Pancreas (tissue), 10 donors: ENCODE data around the gene SLC35G6. TPM values are rescaled to one million over a fixed set of nuclear protein-coding genes. Genes with fewer than 3 reads are reported as not detected.
"Not testable (repeated sequence)": the region's sequence is repeated elsewhere in the genome, so short reads cannot be mapped to it uniquely, and the experiment has no call there.

ENCODE experiments used
- ATAC-seq, 4 donors: fragments of 200-7000 bp; cut with Tn5 transposase; one replicate each; pipeline versions ENCODE4 v1.8.0 to v1.9.1; 2020; ENCODE audit warnings: mild to moderate bottlenecking in 4 of 4, moderate library complexity in 4 of 4
- DNase-seq, 6 donors: peaks; one replicate each; pipeline ENCODE4 v3.0.0-alpha.2; 2020
- FAIRE-seq: peaks from 2 replicates; lab custom pipeline; 2012; peaks lifted over from hg19 to GRCh38; lab: Jason Lieb, UNC
- H3K27ac ChIP-seq, 4 donors: fragments of 200-600 bp; sonication (generic); 1 replicate in 3 of 4; 2 replicates in 1 of 4; pipeline versions ENCODE4 v1.5.0 to v1.8.0; 2020
- H3K27me3 ChIP-seq, 4 donors: fragments of 200-600 bp; one replicate each; pipeline ENCODE4 v1.8.0; 2021
- H3K36me3 ChIP-seq, 3 donors: fragments of 200-600 bp; sonication (generic) in 1 of 3; one replicate each; pipeline versions ENCODE4 v1.5.0 to v1.8.0; 2020 to 2021
- H3K4me1 ChIP-seq, 3 donors: fragments of 200-600 bp; one replicate each; pipeline ENCODE4 v1.8.0; 2021
- H3K4me3 ChIP-seq, 4 donors: fragments of 200-600 bp; sonication (generic) in 2 of 4; one replicate each; pipeline versions ENCODE4 v1.5.0 to v1.8.0; 2020 to 2021
- H3K9me3 ChIP-seq, 4 donors: fragments of 200-600 bp; one replicate each; pipeline ENCODE4 v1.8.0; 2021
- CTCF ChIP-seq, 4 donors: fragments of 200-600 bp; sonication (generic) in 3 of 4; IDR thresholded peaks; one replicate each; pipeline versions ENCODE4 v1.5.0 to v1.8.0; 2021; ENCODE audit warnings: antibody characterized with exemption in 4 of 4
- WGBS, 2 donors: extraction: QIAGEN DNeasy Blood & Tissue Kit; methylation state at CpG; one replicate each; pipeline ENCODE4 v1.1.7; 2013; 5-methylcytosine and 5-hydroxymethylcytosine counted together
- intact Hi-C, 3 donors: fragments of 100-400 bp; cut with DNase I; formaldehyde crosslinking; loops; one replicate each; pipeline versions ENCODE4 v1.11.1 to v1.14.2; 2022
- polyA plus RNA-seq, 2 donors: library from polyadenylated mRNA; stranded (reverse); fragments of 200-250 nt; gene quantifications; one replicate each; pipeline ENCODE4 v1.2.3, GENCODE V29; 2013
- total RNA-seq, 6 donors: library from RNA; stranded (reverse); fragmentation: NEBNext Ultra II Directional in 4 of 6; extraction: Animal tissue kit (Norgen Biotek cat#: 25700) in 4 of 6; gene quantifications; one replicate each; pipeline versions ENCODE4 v1.2.1 to v1.2.4, GENCODE V29; 2021 to 2023
- donor health status: healthy with polysubstance abuse.
- donor health status: DM: no; HTN: no; CAD: no; lungs with moderate emphysema.
- donor health status: DM: no; HTN: no; CAD: no.
- donor health status: control.
- donor health status: control.
- donor health status: Bipolar disorder and iron deficiency.
- donor health status: DM: yes; HTN: yes; CAD: no.
- donor health status: DM: no; HTN: no; CAD: no.
- donor health status: DM: no; HTN: no; CAD: no.
- donor health status: DM: yes; HTN: yes; CAD: no.

Gene SLC35G6
- total RNA-seq (not detected), polyA plus RNA-seq (under 1 TPM in 1 of 2 donors, not detected in 1; 0.08 TPM)

- H3K27ac ChIP-seq, result peak within 1 kb of the TSS; percentile 98 to 99 (median 98)
- peaks cover 5 to 19% (median 9%) of the 10 kb centered on the region in 3 donors for H3K4me1 ChIP-seq
- intact Hi-C loops, H3K36me3 ChIP-seq, H3K27me3 ChIP-seq, FAIRE-seq, DNase-seq, H3K4me3 ChIP-seq, ATAC-seq, H3K9me3 ChIP-seq: not testable (repeated sequence)
- WGBS, 2 donors, result 93 to 94% methylated on average over 4 of the region's 4 CpGs
Observed at GRCh38 chr17:7481275-7481674, at the start of gene SLC35G6. Gene SLC35G6 (plus strand): TSS chr17:7481446. CDS start chr17:7481517, 71 bp downstream.

- 84 to 89% methylated on average over 11 of the region's 11 CpGs for WGBS, 2 donors
- H3K4me1 ChIP-seq, result peaks cover 0 to 6% (median 2%) of the 10 kb centered on the region in 3 donors
- H3K36me3 ChIP-seq, result no peaks in the 10 kb centered on the region
- no peak overlapping the region for H3K4me3 ChIP-seq
- FAIRE-seq, result no peak
- ATAC-seq, result no peak
- H3K27ac ChIP-seq, result no peak overlapping the region
- intact Hi-C loops, result loop anchor here in 2 of 3 donors (10.0 kb wide), 1 partner anchor 77 kb away; the partner anchor contains the start of genes KCTD11 (in 2 of the 2) and TMEM95 (in 2 of the 2)
- H3K9me3 ChIP-seq, result no peaks in the 10 kb centered on the region
- no peaks in the 10 kb centered on the region for H3K27me3 ChIP-seq
- TF ChIP-seq CTCF (IDR thresholded peaks at IDR 0.05), result no peak
- peak in 1 of 6 donors; percentile 42 for DNase-seq
Observed at GRCh38 chr17:7432296-7432695, 49.0 kb upstream of the SLC35G6 start.

- peaks cover 5 to 18% (median 11%) of the 10 kb centered on the region in 3 donors for H3K4me1 ChIP-seq
- H3K4me3 ChIP-seq, result peak overlapping the region; percentile 36 to 70 (median 46)
- H3K9me3 ChIP-seq, result no peaks in the 10 kb centered on the region
- DNase-seq (peak; percentile 52 to 87 (median 70)), FAIRE-seq (no peak), ATAC-seq (peak; percentile 26 to 47 (median 36))
- peak overlapping the region; percentile 86 to 97 (median 94) for H3K27ac ChIP-seq
- TF ChIP-seq CTCF (IDR thresholded peaks at IDR 0.05), result no peak
- H3K36me3 ChIP-seq, result no peaks in the 10 kb centered on the region
- 5% methylated on average over 49 of the region's 49 CpGs for WGBS, 2 donors
- no peaks in the 10 kb centered on the region for H3K27me3 ChIP-seq
- intact Hi-C loops, result loop anchor here in 2 of 3 donors (10.0 kb wide), 1 partner anchor 81 kb away; the partner anchor contains the start of genes KCTD11 (in 2 of the 2) and TMEM95 (in 2 of the 2)
Observed at GRCh38 chr17:7435676-7436555, 45.3 kb upstream of the SLC35G6 start.

- TF ChIP-seq CTCF (IDR thresholded peaks at IDR 0.05), result peak; percentile 68 to 91 (median 86)
- ATAC-seq (peak; percentile 75 to 83 (median 80)), DNase-seq (peak; percentile 79 to 96 (median 92)), FAIRE-seq (no peak)
- H3K27me3 ChIP-seq, result no peaks in the 10 kb centered on the region
- H3K4me3 ChIP-seq, result peak overlapping the region; percentile 16 to 70 (median 46)
- H3K9me3 ChIP-seq, result no peaks in the 10 kb centered on the region
- intact Hi-C loops, result loop anchor here in 2 of 3 donors (10.0 kb wide), 1 partner anchor 82 kb away; the partner anchor contains the start of genes KCTD11 (in 2 of the 2) and TMEM95 (in 2 of the 2)
- H3K27ac ChIP-seq, result peak overlapping the region; percentile 86 to 97 (median 94)
- H3K36me3 ChIP-seq, result no peaks in the 10 kb centered on the region
- WGBS, 2 donors, result 2 to 3% methylated on average over 80 to 92 of the region's 92 CpGs
- peaks cover 5 to 18% (median 11%) of the 10 kb centered on the region in 3 donors for H3K4me1 ChIP-seq
Observed at GRCh38 chr17:7436556-7437368, 44.5 kb upstream of the SLC35G6 start.
